Motor neuron (in vitro differentiated cells): ENCODE results near the gene QPRT. TPM values are rescaled to one million over a fixed set of nuclear protein-coding genes. Genes with fewer than 3 reads are reported as not detected.
"Not testable (repeated sequence)": the region's sequence is repeated elsewhere in the genome, so short reads cannot be mapped to it uniquely, and the experiment has no call there.

ENCODE experiments used
- ATAC-seq, 8 experiments: fragments of 200-7000 bp; cut with Tn5 transposase; replicated peaks in 6 of 8; 2 replicates each; pipeline ENCODE4 v1.8.0; 2021; ENCODE audit warnings: mild to moderate bottlenecking in 8 of 8, moderate library complexity in 8 of 8
- H3K27ac ChIP-seq, 2 donors: fragments of 250-450 bp; sonication (Bioruptor Pico); 2 replicates each; pipeline ENCODE4 v1.9.0; 2021; ENCODE audit warnings: antibody characterized with exemption in 2 of 2, mild to moderate bottlenecking in 2 of 2, moderate library complexity in 1 of 2
- H3K4me1 ChIP-seq, 2 donors: fragments of 250-450 bp; sonication (Bioruptor Pico); replicated peaks in 1 of 2; 2 replicates each; pipeline ENCODE4 v1.6.1; 2021; ENCODE audit warnings: antibody characterized with exemption in 2 of 2, mild to moderate bottlenecking in 2 of 2, moderate library complexity in 1 of 2
- H3K4me3 ChIP-seq, 5 donors: fragments of 250-450 bp; sonication (Bioruptor Pico); 2 replicates each; pipeline ENCODE4 v1.9.0; 2021; ENCODE audit warnings: antibody characterized with exemption in 5 of 5, mild to moderate bottlenecking in 5 of 5, moderate library complexity in 4 of 5
- WGBS, 10 experiments: fragments of 450-650 bp; shearing (Covaris generic); methylation state at CpG; one replicate each; pipeline ENCODE4 v1.0.0; 2022; 5-methylcytosine and 5-hydroxymethylcytosine counted together
- in situ Hi-C, 9 experiments: fragments of 400-800 bp; cut with MboI; loops; one replicate each; pipeline ENCODE4 v1.15.0; 2021; ENCODE audit warnings: low sequenced_read_pairs in 9 of 9, low pct_unique_long_range_greater_than_20kb in 2 of 9; ENCODE audit not compliant: unreplicated experiment in 9 of 9
- total RNA-seq, 8 experiments: library from RNA; unstranded; fragments of 300-600 nt; gene quantifications; 2 replicates each; pipeline versions ENCODE4 v1.2.3 to v1.2.4, GENCODE V29; 2022

Gene QPRT
- total RNA-seq, 8 experiments from 2014 or later = 37.7 to 133 (median 52.8) TPM

DNA sequence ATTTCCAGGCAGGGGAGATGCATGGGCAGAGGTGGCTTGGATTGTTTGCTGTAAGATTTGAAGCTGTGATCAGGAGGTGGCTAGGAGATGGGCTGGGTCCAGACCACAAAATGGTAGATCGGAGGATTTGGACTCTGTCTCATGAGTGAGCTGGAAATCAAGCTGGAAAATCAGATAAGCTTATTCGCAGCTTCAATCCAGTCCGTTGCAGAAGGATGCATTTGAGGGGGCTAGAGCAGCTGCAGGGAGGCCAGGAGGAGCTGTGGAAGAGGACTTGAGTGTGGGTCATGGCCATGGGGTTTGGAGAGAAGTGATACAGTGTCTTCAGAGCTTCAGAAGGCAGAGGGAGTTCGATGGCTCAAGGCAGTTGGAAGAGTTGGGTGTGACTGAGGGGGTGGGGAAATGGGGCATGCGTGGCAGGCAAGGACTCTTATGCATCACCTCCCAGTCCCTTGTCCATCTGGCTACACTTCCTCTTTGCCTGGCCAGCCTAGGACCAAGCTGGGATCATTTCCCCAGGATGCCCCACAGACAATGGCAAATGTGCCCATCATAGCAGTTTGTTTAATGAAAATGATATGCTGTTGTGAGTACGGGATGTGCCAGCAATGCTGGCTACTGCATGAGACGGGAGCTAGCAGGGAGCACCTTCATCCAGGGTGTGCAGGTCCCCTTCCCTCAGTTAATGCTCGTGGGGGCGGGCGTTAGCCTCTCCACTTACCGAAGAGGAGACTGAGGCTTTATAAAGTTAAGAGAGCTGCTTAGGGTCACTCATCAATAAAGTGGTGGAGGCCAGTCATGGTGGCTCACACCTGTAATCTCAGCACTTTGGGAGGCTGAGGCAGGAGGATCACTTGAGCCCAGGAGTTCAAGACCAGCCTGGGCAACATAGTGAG lies 20.6 kb downstream of the QPRT start:
- 50 to 100% (median 90%) methylated on average over 1 to 6 of the region's 11 CpGs; no CpG with 5 or more reads in 1 of the 10 experiments for WGBS, 10 experiments
- in situ Hi-C loops = loop anchor here in 1 of 9 experiments (10.0 to 25.0 kb wide), 2 partner anchors 105 to 338 kb away; partner anchors contain the start of genes MAZ and TLCD3B
- H3K4me3 ChIP-seq = no peak overlapping the region
- peaks cover 12 to 14% of the 10 kb centered on the region in 2 donors for H3K4me1 ChIP-seq
- H3K27ac ChIP-seq = no peak overlapping the region
- ATAC-seq = peak in 3 of 8 experiments; percentile 26 to 70 (median 65)

DNA sequence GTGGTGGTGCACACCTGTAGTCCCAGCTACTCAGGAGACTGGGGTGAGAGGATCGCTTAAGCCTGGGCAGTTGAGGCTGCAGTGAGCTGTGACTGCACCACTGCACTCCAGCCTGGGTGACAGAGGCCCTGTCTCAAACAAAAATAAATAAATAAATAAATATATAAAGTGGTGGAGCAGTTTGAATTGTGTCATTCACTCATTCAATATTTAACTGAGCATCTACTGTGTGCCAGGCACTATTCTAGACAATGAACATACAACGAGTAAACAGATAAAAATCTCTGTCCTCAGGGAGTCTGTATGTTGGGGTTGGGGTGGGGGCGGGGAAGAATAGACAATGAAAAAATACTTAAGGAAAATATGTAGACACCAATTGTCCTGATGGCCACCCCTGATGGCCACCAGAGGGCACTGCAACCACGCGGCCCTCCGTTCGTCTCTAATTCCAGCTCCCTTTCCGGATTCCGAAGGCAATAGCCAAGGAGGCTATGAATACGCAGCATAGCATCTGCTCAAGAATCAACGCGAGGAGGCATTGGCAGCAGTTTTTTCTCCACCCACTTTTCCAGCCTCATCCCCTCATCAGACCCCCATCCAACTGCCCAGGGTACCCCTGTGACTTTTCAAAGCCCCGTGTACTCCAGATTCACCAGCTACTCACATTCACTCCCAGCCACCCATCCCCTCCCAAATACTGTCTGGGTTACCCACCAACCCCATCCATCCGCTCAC lies 21.4 kb downstream of the QPRT start:
- no peak overlapping the region for H3K4me3 ChIP-seq
- in situ Hi-C loops = loop anchor here in 1 of 9 experiments (10.0 to 25.0 kb wide), 2 partner anchors 104 to 337 kb away; partner anchors contain the start of genes MAZ and TLCD3B
- peaks cover 12 to 14% of the 10 kb centered on the region in 2 donors for H3K4me1 ChIP-seq
- no peak overlapping the region for H3K27ac ChIP-seq
- 20 to 85% (median 68%) methylated on average over 1 to 6 of the region's 14 CpGs; no CpG with 5 or more reads in 5 of the 10 experiments for WGBS, 10 experiments
- peak in 3 of 8 experiments; percentile 86 to 92 (median 91) for ATAC-seq

DNA sequence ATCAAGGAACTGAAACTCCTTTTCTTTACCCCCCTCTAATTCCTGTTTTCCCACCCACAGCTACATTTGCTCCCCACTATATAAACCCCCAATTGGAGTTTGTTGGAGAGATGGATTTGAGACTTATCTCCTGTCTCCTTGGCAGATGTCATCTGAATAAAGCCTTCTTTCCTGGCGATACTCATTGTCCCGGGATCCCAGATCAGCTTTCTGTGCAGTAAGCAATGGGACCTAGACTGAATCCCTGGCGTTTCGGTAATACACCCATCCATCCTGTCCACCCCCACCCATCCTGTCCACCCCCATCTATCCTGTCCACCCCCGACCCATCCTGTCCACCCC lies 22.2 kb downstream of the QPRT start:
- Histone ChIP-seq H3K4me3 (no peak overlapping the region), H3K27ac (no peak overlapping the region), H3K4me1 (peaks cover 12 to 14% of the 10 kb centered on the region in 2 donors)
- ATAC-seq = no peak
- WGBS, 10 experiments = 40 to 92% methylated on average over 1 to 2 of the region's 5 CpGs; no CpG with 5 or more reads in 8 of the 10 experiments
- in situ Hi-C loops = loop anchor here in 1 of 9 experiments (10.0 to 25.0 kb wide), 2 partner anchors 104 to 336 kb away; partner anchors contain the start of genes MAZ and TLCD3B

- WGBS, 10 experiments = 6 to 82% (median 42%) methylated on average over 3 to 13 of the region's 13 CpGs; no CpG with 5 or more reads in 1 of the 10 experiments
- Histone ChIP-seq H3K4me3 (no peak overlapping the region), H3K27ac (peak overlapping the region in 1 of 2 donors; percentile 69), H3K4me1 (peaks cover 12 to 14% of the 10 kb centered on the region in 2 donors)
- in situ Hi-C loops = loop anchor here in 1 of 9 experiments (10.0 to 25.0 kb wide), 2 partner anchors 103 to 335 kb away; partner anchors contain the start of genes MAZ and TLCD3B
- ATAC-seq = peak in 5 of 8 experiments; percentile 41 to 83 (median 67)
These were observed 23.3 kb downstream of the QPRT start for GRCh38 chr16:29702269-29702668.

DNA sequence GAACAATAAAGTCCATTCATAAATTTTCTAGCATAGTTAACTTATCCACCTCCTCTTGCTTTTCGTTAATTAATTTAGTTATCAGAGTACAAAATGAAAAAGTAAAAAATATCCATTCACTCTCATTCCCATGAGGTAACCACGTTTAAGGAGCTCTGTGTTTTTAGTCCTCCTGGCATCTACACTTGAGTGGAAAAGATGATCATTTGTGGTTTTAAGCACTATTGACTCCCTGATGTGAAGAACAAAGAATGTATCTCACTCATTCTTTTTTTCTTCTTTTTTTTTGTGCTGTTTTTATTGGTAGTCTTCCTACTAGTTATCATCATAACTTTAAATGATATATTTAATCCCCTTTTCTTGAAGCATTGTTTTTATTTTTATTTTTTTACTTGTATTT lies 26.1 kb downstream of the QPRT start:
- WGBS, 10 experiments = 19 to 100% (median 67%) methylated on average over 1 to 2 of the region's 2 CpGs; no CpG with 5 or more reads in 1 of the 10 experiments
- H3K27ac ChIP-seq = no peak overlapping the region
- no peak overlapping the region for H3K4me3 ChIP-seq
- ATAC-seq = no peak
- H3K4me1 ChIP-seq = peaks cover 20 to 26% of the 10 kb centered on the region in 2 donors
- in situ Hi-C loops = loop anchor here in 1 of 9 experiments (10.0 to 25.0 kb wide), 2 partner anchors 100 to 332 kb away; partner anchors contain the start of genes MAZ and TLCD3B

GRCh38 chr16:29707160-29707559 lies 28.2 kb downstream of the QPRT start:
- not testable (repeated sequence) for ATAC-seq, H3K4me3 ChIP-seq, H3K27ac ChIP-seq
- WGBS, 10 experiments = 100% methylated on average over 1 of the region's 1 CpG; no CpG with 5 or more reads in 7 of the 10 experiments
- in situ Hi-C loops = loop anchor here in 1 of 9 experiments (10.0 to 25.0 kb wide), 2 partner anchors 98 to 330 kb away; partner anchors contain the start of genes MAZ and TLCD3B
- peaks cover 13 to 21% of the 10 kb centered on the region in 2 donors for H3K4me1 ChIP-seq

- H3K4me1 ChIP-seq = peaks cover 8 to 15% of the 10 kb centered on the region in 2 donors
- peak in 4 of 8 experiments; percentile 21 to 38 (median 32) for ATAC-seq
- in situ Hi-C loops = loop anchor here in 1 of 9 experiments (10.0 to 25.0 kb wide), 2 partner anchors 96 to 328 kb away; partner anchors contain the start of genes MAZ and TLCD3B
- H3K4me3 ChIP-seq = peak overlapping the region in 2 of 5 donors; percentile 14 to 19
- no peak overlapping the region for H3K27ac ChIP-seq
- WGBS, 10 experiments = 21 to 73% (median 64%) methylated on average over 1 to 13 of the region's 16 CpGs; no CpG with 5 or more reads in 1 of the 10 experiments
These were observed 30.1 kb downstream of the QPRT start for GRCh38 chr16:29708917-29709600.

GRCh38 chr16:29709657-29710056 lies 30.7 kb downstream of the QPRT start:
- not testable (repeated sequence) for ATAC-seq, H3K27ac ChIP-seq
- in situ Hi-C loops = loop anchor here in 1 of 9 experiments (10.0 to 25.0 kb wide), 2 partner anchors 95 to 328 kb away; partner anchors contain the start of genes MAZ and TLCD3B
- 8 to 96% (median 79%) methylated on average over 1 to 6 of the region's 6 CpGs; no CpG with 5 or more reads in 1 of the 10 experiments for WGBS, 10 experiments
- Histone ChIP-seq H3K4me1 (peaks cover 8 to 15% of the 10 kb centered on the region in 2 donors), H3K4me3 (peak overlapping the region in 2 of 5 donors; percentile 14 to 19)

DNA sequence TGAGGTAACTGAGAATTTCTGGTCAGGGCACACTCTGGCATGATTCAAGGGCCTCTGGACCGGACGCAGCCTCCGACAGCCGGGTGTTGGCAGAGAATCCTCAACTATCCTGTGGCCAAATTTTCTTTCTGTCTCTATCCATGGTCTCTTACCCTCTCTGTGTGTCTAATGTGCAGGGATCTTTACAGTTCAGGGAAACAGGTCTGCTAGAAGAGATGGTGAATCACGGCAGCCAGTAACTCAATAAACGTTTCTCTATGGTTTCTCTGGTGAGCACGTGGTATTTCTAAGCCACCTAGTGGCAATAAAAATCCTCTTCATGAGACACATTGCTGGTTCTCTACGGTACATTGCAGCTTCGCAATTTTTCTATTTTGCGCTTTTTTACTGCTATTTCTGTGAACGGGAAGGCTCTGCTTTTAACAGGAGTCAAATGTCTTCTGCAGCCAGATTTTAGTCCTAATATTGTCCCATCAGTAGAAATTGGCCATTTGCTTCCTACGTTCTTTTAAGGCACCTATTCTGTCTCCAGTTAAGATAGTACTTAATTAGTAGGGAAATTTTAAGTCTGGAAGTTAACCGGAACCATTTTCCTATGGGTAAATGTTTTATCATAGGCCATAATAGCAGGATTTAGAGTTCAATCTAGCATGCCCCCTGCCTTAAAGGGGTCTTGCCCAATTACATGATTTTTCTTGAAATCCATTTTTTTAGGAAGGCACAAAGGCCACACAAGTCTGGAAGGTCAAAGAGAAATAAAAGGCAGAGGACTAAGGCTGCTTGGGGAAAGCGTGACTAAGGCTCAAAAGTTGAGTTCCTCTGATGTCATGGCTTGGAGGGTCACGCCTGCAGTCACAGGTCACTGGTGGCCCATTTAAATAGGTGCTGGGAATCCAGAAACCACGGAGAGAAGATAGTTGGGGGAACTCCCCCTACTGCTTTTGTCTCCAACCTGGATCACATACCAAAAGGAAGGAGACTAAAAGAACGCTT lies 31.5 kb downstream of the QPRT start:
- 20 to 86% (median 48%) methylated on average over 2 to 17 of the region's 17 CpGs for WGBS, 10 experiments
- H3K27ac ChIP-seq = peak overlapping the region in 1 of 2 donors; percentile 34
- peak overlapping the region in 2 of 5 donors; percentile 10 to 19 for H3K4me3 ChIP-seq
- peaks cover 8 to 15% of the 10 kb centered on the region in 2 donors for H3K4me1 ChIP-seq
- peak; percentile 93 to 100 (median 97) for ATAC-seq
- in situ Hi-C loops = loop anchor here in 1 of 9 experiments (25.0 kb wide), 1 partner anchor 327 kb away; the partner anchor contains the start of gene TLCD3B

- peaks cover 7 to 13% of the 10 kb centered on the region in 2 donors for H3K4me1 ChIP-seq
- in situ Hi-C loops = loop anchor here in 1 of 9 experiments (25.0 kb wide), 1 partner anchor 324 kb away; the partner anchor contains the start of gene TLCD3B
- no peak overlapping the region for H3K27ac ChIP-seq
- no peak overlapping the region for H3K4me3 ChIP-seq
- no peak for ATAC-seq
- 40 to 89% (median 61%) methylated on average over 1 to 4 of the region's 4 CpGs; no CpG with 5 or more reads in 2 of the 10 experiments for WGBS, 10 experiments
These were observed 33.8 kb downstream of the QPRT start for GRCh38 chr16:29712809-29713208.
